Measurements from ENCODE around the gene C7.
"Not testable (repeated sequence)": the region's sequence is repeated elsewhere in the genome, so short reads cannot be mapped to it uniquely, and the experiment has no call there.

Gene C7

GRCh38 chr5:40909264-40909663 lies at the start of gene C7:
Gene C7 (plus strand): TSS chr5:40909497. CDS start chr5:40909611, 114 bp downstream.
- no peak for DNase-seq (ENCODE audit: low read depth)

DNA sequence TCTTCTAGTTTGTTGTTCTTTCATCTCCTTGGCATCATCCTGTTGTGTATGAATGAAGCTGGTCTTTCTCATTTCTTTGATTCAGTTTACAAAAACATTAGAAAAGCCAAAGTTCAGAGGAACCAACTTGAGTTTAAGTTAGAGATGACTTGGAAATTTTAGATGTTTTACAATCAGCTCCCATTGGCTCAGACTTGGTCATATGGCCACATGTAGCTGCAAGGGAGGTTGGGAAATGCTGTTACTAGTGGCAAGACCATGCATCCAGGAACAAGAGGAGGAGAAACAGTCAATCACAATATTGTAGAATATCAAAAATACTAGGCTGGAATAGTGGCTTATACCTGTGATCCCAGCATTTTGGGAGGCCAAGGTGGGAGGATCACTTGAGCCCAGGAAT lies 48.6 kb upstream of the C7 start:
- DNase-seq (ENCODE audit: low read depth) = no peak

DNA sequence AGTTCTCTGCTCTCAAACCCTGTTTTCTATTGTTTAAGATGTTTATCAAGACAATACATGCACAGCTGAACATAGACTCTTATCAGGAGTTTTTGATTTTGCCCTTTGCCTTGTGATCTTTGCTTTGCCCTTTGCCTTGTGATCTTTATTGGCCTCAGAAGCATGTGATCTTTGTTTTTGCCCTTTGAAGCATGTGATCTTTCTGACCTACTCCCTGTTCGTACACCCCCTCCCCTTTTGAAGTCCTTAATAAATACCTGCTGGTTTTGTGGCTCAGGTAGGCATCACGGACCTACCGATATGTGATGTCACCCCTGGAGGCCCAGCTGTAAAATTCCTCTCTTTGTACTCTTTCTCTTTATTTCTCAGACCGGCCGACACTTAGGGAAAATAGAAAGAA lies 44.3 kb upstream of the C7 start:
- DNase-seq (ENCODE audit: low read depth) = not testable (repeated sequence)

DNA sequence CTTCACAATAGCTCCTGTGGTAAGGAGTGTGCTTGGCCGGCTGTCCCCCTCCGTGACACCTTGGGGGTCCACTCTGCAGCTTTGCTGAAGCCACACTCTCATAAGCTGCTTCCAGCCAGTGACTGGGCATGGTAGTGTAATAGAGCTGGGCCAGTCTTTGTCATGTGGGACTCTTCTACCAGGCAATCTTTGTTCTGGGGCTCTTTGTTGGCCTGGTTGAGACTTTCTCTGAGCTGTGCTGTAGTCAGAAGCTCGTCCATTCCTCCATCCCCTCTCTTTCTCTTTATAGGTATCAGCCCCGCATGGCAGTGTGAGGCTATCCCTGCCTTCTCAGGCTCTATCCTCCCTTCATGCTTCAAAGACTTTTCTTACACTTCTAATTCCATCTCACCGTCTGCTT lies 42.5 kb upstream of the C7 start:
- DNase-seq (ENCODE audit: low read depth) = no peak

DNA sequence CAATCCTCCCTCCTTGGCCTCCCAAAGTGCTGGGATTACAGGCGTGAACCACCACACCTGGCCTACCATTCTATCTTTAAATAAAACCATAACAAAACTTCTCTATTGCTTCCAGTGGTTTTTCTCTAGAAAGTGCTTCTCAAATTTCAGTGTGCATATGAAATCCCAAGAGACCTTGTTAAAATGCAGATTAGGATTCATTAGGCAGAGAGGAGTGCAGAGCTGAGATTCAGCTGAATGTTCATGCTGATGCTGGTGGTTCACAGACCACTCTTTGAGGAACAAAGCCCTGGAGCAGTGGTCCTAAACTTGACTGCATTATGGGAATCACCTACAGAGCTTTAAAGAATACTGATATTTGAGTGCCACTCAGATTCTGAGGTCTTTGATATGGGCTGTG lies 39.9 kb upstream of the C7 start:
- DNase-seq (ENCODE audit: low read depth) = no peak

DNA sequence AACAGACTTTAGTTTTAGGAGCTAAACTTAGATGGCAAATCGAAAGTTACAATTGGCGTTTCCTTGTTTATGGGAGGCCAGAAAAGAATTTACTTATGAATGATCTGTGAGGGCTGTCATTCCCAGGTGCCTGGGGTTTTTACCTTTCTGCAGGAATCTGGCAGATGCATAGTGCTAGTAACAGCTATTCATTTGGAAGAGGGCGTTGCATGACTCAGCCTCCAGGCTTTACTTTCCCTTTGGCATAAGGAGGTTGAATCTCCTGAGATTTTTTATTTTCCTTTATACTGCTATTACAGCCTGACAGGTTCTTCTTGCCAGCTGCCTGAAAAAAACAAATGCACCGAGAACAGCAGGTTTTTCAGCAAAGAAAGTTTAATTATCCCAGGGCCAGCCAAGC lies 38.1 kb upstream of the C7 start:
- DNase-seq (ENCODE audit: low read depth) = no peak

- DNase-seq (ENCODE audit: low read depth) = not testable (repeated sequence)
Observed at GRCh38 chr5:40872253-40872652, 37.0 kb upstream of the C7 start.

DNA sequence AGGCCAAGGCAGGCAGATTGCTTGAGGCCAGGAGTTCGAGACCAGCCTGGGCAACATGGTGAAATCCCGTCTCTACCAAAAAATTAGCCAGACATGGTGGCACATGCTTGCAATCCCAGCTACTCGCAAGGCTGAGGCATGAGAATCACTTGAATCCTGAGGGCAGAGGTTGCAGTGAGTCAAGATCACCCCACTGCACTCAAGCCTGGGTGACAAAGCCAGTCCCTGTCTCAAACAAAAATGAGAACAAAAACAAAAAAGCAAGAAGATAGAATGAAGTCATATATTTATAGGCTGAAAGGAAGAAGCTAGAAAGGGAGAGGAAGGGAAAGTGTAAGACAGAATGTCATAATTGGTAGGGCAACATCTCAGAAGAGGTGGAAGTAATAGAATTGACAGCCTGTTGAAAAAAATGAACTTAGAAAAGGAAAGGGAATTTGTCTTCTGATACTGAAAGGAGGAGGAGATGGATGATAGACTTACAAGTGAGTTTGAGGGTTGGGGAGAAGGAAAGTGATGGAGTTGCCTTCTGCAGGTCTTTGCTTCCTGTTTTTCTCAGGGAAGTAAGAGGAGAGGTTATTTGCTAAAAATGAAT lies 35.9 kb upstream of the C7 start:
- no peak for DNase-seq (ENCODE audit: low read depth)

GRCh38 chr5:40875958-40876357 lies 33.3 kb upstream of the C7 start:
- DNase-seq (ENCODE audit: low read depth) = no peak

DNA sequence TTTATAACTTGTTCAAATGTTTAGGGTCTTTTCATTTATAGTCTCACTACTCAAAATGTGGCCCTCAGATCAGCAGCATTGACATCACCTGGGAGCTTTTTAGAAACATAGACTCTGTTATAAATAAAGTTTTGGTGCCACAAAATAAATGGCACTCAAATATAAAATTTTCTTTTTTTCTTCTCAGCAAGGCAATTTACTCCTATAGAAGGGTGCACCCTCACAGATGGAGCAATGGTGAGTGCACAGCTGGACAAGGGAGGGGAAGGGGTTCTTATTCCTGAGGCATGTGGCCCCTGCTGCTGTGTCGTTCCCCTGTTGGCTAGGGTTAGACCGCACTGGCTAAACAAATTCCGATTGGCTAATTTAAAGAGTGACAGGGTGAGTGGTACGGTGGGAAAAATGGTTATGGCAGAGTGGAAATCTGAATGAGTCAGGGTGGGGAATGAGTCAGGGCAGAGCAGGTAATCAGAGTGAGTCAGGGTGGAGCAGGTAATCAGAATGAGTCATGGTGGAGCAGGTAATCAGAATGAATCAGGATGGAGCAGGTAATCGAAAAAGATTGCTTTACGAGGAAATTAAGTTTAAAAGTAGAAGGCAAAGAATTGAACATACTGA lies 31.8 kb upstream of the C7 start:
- DNase-seq (ENCODE audit: low read depth) = no peak

DNA sequence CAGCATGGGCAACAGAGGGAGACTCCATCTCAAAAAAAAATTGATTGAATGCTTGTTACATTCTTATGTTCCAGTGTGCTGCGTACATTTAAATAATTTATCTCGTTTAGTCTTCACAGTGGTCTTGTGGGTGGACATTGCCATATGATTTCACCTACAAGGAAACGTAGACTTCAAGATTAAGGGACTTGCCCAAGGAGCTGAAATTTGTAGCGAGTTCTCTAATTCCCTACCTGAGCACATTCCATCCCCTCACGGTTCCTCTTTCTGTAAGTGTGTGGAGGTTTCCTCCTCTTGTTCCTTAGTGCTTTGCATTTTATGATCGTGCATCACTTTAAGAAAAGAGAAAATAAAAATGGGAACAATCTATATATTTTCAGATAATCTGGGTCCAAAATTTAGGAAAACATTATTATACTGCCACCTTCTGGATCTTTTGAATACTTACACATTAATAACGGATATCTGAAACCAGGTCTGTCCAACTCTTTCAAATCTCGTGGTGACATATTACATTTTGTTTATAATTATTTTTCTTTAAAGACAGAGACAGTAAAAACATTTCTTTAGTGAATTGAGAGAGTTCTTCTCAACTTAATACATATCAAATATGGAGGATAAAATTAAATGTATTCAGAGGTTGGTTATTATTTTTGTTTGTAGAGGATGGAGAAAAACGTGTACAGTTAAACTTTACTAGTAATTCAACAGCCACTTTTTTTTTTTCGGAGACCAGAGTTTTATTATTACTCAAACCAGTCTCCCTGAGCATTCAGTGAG lies 29.9 kb upstream of the C7 start:
- peak; percentile 9 for DNase-seq (ENCODE audit: low read depth)

DNA sequence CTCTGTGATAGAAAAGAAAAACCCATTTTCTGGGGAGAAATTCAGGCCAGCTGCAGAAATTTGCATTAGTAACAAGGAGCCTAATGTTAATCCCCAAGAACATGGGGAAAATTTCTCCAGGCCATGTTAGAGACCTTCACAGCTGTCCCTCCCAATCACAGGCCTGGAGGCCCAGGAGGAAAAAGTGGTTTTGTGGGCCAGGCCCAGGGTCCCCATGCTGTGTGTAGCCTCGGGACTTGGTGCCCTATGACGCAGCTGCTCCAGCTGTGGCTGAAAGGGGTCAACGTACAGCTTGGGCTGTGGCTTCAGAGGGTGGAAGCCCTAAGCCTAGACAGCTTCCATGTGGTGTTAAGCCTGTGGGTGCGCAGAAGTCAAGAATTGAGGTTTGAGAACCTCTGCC lies 27.0 kb upstream of the C7 start:
- no peak for DNase-seq (ENCODE audit: low read depth)

DNA sequence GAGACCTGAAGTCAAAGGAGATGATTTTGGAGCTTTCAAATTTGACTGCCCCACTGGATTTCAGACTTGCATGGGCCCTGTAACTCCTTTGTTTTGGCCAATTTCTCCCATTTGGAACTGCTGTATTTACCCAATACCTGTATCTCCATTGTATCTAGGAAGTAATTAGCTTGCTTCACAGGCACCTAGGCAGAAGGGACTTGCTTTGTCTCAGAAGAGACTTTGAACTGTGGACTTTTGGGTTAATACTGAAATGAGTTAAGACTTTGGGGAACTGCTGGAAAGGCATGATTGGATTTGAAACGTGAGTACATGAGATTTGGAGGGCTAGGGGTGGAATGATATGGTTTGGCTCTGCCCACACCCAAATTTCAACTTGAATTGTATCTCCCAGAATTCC lies 26.2 kb upstream of the C7 start:
- DNase-seq (ENCODE audit: low read depth) = not testable (repeated sequence)

GRCh38 chr5:40895440-40896425 lies 13.6 kb upstream of the C7 start:
- not testable (repeated sequence) for DNase-seq (ENCODE audit: low read depth)

GRCh38 chr5:40904205-40904993 lies 4.9 kb upstream of the C7 start:
- DNase-seq (ENCODE audit: low read depth) = peak; percentile 82

- no peak for DNase-seq (ENCODE audit: low read depth)
Observed at GRCh38 chr5:40904994-40905306, 4.3 kb upstream of the C7 start.

DNA sequence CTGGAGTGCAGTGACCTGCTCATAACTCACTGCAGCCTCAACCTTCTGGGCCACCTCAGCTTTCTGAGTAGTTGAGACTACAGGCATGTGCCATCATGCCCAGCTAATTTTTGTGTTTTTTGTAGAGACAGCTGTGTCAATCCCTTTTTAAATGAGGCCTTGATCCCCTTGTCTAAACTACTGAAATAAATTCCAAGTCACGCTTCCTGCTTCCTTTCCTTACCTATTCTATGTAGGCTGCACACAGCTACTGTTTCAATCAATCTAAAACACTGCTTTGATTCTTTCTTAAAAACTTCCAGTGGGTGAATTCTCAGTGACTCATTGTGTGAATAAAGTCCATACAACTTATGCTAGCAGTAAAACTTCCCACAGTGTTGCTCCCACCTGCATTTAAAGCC lies 2.9 kb upstream of the C7 start:
- no peak for DNase-seq (ENCODE audit: low read depth)

DNA sequence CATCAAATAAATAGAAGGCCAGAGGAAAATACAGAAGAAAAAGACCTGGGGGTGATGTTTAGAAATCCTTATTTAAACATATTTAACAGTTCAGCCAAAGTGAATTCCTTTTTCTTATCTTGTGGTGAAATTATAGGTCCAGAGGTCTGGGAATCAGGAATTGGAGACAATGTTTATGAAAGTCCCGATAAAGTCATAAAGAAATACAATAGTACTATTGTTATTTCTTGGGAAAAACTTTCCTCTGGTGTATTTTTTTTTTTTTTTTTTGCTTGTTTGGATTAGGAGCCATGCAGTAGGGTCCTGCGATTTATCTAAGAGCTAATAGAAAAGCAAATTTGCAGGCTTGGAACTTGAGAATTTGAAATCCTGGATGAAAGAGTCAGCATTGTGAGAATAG lies 426 bp downstream of the C7 start:
- no peak for DNase-seq (ENCODE audit: low read depth)

DNA sequence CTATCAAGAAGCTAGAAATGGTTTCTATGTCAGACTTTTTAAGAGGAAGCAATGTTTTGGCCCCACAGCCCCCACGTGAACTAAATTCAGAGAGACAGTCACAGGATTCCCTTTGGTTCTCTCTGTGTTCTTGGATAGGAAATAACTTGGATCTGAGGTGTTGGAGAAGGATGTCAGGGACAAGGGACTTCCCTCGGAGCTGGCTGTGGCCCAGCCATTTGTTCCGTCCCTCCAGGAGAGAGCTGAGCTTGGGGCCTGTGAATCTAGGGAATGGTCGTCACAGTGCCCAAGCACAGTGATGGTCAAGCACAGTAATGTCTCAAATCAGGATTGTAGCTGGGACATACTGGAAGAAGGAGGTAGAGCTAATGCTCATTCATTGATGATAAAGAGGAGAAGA lies 2.0 kb downstream of the C7 start:
- DNase-seq (ENCODE audit: low read depth) = no peak

DNA sequence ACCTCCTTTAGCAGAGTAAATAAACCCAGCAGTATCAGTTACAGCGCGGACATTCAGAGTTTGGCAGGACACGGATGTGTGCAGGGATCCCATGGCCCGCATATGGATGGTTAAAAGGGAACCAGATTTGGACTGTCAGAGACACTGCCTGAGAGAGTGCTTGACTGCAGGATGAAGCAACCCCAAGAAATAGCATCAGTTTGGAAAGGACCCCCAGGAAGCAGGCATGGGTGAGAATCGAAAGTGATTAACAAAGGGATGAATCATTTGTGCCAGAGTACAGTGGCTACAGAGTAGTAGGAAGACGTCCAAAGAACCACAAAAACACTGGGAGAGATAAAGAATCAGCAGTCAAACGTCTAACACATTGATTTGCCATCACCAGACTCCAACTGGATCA lies 5.5 kb downstream of the C7 start:
- DNase-seq (ENCODE audit: low read depth) = peak; percentile 86

GRCh38 chr5:40915341-40915926 lies 6.1 kb downstream of the C7 start:
- DNase-seq (ENCODE audit: low read depth) = no peak

Data from fibroblast of the conjunctiva (primary cell).